A549 (cell line): ENCODE data around the gene NELFCD.

ENCODE experiments used
- CEBPB ChIP-seq, 2 experiments: fragments of >200 bp in 1 of 2; sonication (Bioruptor Twin) in 1 of 2; formaldehyde crosslinking in 1 of 2; IDR thresholded peaks; 2 replicates each; pipeline ENCODE4 v1.6.1; 2012 to 2016
- CTCF ChIP-seq: fragments of >200 bp; sonication (Bioruptor Twin); formaldehyde crosslinking; IDR thresholded peaks from 3 replicates; pipeline ENCODE4 v1.5.1; 2016
- ELK1 ChIP-seq: fragments of 150-350 bp; IDR thresholded peaks from 2 replicates; pipeline ENCODE4 v1.6.1; 2014; ENCODE audit warnings: low read depth, mild to moderate bottlenecking, low read length
- HEYL ChIP-seq: fragments of 250-450 bp; sonication (Bioruptor Pico); IDR thresholded peaks from 2 replicates; pipeline ENCODE4 v1.8.0; 2021; ENCODE audit warnings: mild to moderate bottlenecking, moderate library complexity
- HOXB13 ChIP-seq: fragments of 250-450 bp; sonication (Bioruptor Pico); IDR thresholded peaks from 2 replicates; pipeline ENCODE4 v1.5.0; 2020; ENCODE audit warnings: low read depth, mild to moderate bottlenecking, moderate library complexity
- MAFK ChIP-seq: fragments of 450-650 bp; IDR thresholded peaks from 2 replicates; pipeline ENCODE4 v1.6.1; 2014; ENCODE audit not compliant: partially characterized antibody
- MAZ ChIP-seq: fragments of 150-350 bp; IDR thresholded peaks from 2 replicates; pipeline ENCODE4 v1.6.1; 2014; ENCODE audit warnings: antibody characterized with exemption, low read depth, low read length, borderline replicate concordance
- MYC ChIP-seq: IDR thresholded peaks from 2 replicates; pipeline ENCODE4 v1.6.1; 2012; ENCODE audit warnings: mild to moderate bottlenecking, inconsistent platforms, low read length, improper control_type of control experiment, borderline replicate concordance
- POLR2A ChIP-seq: IDR thresholded peaks from 2 replicates; pipeline ENCODE4 v1.6.1; 2012; ENCODE audit warnings: mild to moderate bottlenecking, low read length
- POLR2AphosphoS2 ChIP-seq: conservative IDR thresholded peaks from 2 replicates; pipeline ENCODE4 v1.6.1; 2012; ENCODE audit warnings: low read length, improper control_type of control experiment, inconsistent platforms
- RAD21 ChIP-seq, 2 experiments: fragments of >200 bp in 1 of 2; sonication (Bioruptor Twin) in 1 of 2; formaldehyde crosslinking in 1 of 2; IDR thresholded peaks in 1 of 2; conservative IDR thresholded peaks in 1 of 2; 2 replicates in 1 of 2; 3 replicates in 1 of 2; pipeline ENCODE4 v1.6.1; 2012 to 2018; ENCODE audit warnings: inconsistent platforms in 1 of 2
- RCOR1 ChIP-seq: fragments of 150-350 bp; IDR thresholded peaks from 2 replicates; pipeline ENCODE4 v1.6.1; 2014; ENCODE audit warnings: antibody characterized with exemption, low read length, low read depth
- REST ChIP-seq: fragments of 200-600 bp; sonication (generic); IDR thresholded peaks from 2 replicates; pipeline ENCODE4 v1.6.1; 2016; ENCODE audit warnings: antibody characterized with exemption, mild to moderate bottlenecking, moderate library complexity
- USF2 ChIP-seq: fragments of 450-650 bp; IDR thresholded peaks from 2 replicates; pipeline ENCODE4 v1.6.1; 2014; ENCODE audit warnings: antibody characterized with exemption

DNA sequence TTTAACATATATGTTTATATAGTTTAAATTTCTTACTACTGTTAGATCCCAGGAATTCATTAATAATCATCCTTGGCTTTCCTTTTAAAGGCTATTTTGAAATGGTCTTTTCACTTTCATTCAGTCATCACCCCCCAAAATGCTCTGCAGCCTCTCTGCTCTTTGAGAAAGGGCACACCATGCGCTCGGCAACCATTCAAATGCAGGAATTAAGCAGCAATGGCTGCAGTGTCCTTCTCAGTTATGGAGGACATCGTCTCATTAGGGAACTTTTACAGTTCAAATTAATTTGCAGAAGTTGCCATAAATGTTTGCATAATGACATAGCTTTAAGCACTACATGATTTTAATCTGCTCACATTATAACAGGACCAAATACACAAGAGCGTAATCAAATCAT lies 44.5 kb downstream of the NELFCD start:
- TF ChIP-seq POLR2A (no peak), RCOR1 (no peak), HOXB13 (no peak), CTCF (no peak), REST (no peak), POLR2AphosphoS2 (no peak), MAFK (no peak), HEYL (CRISPR knock-in tag) (no peak), ELK1 (no peak), MYC (no peak), MAZ (no peak), USF2 (no peak), RAD21 (conservative IDR thresholded peaks at IDR 0.05 in 1 of 2, IDR thresholded peaks at IDR 0.05 in 1 of 2) (no peak), CEBPB (IDR thresholded peaks at IDR 0.05) (no peak)
